ENCODE results near the gene SYF2.
"Not testable (repeated sequence)": the region's sequence is repeated elsewhere in the genome, so short reads cannot be mapped to it uniquely, and the experiment has no call there.

Gene SYF2

GRCh38 chr1:25204797-25205480 is 27.4 kb downstream of the SYF2 start:
- no peak for DNase-seq

- DNase-seq = no peak
Observed at GRCh38 chr1:25201006-25201405, 31.3 kb downstream of the SYF2 start.

DNA sequence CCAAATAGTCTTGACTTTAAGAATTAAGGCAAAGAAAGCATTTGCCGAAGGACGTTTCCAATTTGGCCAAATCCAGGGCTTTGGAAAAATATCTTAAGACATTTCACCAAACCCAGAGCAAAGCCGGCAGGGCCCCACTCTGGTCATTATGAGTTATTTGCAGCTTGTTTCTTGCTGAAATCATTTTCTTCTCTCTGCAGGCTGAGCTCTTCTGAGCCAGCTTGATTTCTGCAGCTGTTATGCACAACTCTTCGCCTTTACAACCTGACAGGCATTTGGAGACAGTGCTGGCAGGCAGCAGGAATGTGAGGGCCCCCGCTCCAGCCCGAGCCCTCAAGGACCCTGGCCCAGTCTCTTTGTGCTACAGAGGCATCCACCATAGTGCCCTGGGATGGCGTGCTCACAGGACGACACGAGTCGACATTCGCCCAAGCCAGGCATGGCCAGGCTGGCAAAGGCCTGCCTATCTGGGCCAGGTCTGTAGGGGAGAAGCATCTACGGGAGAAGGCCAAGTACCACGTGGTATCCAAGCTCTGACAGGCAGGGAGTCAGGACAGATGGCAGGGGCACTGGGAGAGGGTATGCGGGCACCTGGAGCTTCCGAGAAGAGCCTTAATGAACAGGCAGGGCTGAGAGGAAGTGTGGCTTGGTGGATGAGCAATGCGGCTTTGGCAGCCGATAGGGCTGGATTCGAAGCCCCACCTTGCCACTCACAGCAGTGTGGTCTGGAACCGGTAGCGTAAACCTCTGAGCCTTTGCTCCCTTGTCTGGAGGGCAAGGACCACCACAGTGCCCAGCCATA is 32.3 kb downstream of the SYF2 start:
- no peak for DNase-seq

GRCh38 chr1:25198663-25199252 is 33.5 kb downstream of the SYF2 start:
- peak; percentile 31 for DNase-seq

- DNase-seq = no peak
Observed at GRCh38 chr1:25197982-25198662, 34.2 kb downstream of the SYF2 start.

DNA sequence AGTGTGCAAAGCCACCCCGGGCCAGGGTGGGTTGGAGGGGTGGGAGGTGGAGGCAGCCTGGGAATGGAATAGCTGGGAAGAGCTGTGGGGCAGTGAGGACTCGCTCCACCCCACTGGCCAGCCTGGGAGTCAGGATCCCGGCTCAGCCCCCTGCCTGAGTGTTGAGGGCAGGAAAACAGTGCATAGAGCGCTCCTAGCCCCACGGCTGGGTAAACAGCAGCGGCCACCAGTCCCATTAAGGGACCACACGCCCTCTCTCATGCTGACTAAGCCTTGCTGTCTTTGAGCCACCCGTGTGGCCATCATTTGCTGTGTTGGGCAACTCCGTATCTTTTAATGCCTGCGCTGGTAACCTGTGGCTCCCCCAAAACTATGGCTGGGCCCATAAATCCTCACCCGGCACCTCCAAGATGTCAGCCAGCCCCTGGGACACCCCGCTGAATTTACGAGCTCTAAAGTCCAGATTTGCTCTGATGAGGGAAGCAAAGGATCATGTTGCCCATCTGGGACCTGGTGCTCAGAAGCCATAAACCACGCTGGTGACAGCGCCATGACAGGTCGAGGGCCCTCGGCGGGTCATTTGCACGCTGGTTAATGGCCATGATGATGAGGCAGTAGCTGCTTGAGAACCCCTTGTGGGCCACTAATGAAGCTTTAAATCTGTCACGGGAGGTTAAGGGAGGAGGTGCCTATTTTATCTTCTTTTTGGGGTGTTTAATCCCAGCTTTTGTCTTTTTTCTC is 34.9 kb downstream of the SYF2 start:
- DNase-seq = no peak

GRCh38 chr1:25196830-25197229 is 35.5 kb downstream of the SYF2 start:
- DNase-seq = no peak

DNA sequence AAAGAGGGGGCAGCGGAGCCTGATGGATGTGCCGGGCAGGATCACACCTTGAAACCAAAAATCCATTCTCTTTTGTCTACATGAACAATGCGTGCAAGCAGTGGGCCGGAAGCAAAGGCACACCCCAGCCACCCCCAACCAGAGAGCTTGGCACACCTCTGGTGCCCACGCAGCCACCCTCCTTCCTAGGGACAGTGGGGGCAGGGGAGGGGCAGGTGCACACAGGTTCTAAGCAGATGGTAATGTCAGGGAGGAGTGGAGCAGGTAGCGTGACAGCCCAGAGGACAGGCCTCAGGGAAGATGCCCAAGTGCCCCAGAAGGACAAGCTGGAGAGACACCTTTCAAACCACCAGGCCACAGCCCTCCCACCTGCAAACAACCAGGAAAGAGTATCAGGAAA is 36.5 kb downstream of the SYF2 start:
- DNase-seq = no peak

DNA sequence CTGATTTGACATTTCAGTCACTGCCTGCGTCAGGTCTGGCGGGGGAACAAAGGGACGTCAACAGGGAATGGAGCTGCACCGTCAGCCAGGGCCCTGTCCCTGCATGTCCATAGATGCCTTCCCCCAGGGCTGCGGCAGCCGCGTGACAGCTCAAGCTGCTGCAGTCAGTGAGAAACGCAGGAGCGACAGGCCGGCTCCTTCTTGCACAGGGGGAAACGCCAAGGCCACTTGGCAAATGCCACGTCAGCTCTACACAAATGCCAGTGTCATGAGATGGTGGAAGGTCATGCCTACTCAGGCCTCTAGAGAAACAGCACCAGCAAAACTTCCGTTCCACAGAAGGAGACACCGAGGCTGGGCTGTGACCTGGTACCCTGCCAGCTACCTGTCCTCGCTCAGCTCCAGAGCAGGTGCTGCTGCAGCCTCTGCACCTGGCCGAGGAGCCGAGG is 37.7 kb downstream of the SYF2 start:
- no peak for DNase-seq

GRCh38 chr1:25194054-25194453 is 38.2 kb downstream of the SYF2 start:
- no peak for DNase-seq

DNA sequence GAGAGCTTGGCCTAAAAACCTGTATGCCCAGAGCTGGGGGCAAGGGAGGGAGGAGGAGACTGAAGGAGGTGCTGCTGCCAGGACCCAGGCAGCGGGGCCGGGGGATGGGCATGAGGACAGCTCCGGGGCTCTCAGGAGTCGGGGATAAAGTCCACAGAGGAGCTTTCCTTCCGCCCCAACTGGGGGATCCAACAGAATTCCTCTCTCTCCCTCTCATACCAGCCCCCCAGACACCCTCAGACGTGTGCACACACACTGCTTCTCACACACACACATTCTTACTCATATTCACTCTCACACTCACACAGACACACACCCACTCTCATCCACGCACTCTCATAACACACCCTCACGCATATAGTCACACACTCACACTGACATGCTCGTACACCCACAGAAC is 39.1 kb downstream of the SYF2 start:
- DNase-seq = no peak

DNA sequence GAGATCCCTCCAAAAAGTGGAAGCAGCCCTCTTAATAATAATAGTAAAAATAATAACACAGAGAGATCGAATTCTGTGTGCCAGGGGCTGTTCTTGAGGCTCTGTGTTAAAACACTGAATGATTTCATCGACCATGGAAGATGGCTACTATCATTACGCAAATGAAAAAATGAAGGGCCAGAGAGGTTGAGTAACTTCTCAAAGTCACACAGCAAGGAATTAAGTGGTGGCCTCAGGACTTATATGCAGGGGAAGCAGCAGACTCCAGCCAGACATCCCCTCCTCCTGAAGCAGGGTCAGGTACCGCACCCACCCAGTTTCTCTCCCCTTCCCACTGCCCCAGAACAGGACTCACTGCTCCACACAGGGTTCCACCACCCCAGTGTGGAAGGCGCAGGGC is 40.1 kb downstream of the SYF2 start:
- DNase-seq = no peak

- DNase-seq = no peak
Observed at GRCh38 chr1:25190260-25190659, 42.0 kb downstream of the SYF2 start.

GRCh38 chr1:25187904-25188303 is 44.4 kb downstream of the SYF2 start:
- DNase-seq = not testable (repeated sequence)

GRCh38 chr1:25187077-25187476 is 45.2 kb downstream of the SYF2 start:
- no peak for DNase-seq

GRCh38 chr1:25186161-25187007 is 45.9 kb downstream of the SYF2 start:
- no peak for DNase-seq

DNA sequence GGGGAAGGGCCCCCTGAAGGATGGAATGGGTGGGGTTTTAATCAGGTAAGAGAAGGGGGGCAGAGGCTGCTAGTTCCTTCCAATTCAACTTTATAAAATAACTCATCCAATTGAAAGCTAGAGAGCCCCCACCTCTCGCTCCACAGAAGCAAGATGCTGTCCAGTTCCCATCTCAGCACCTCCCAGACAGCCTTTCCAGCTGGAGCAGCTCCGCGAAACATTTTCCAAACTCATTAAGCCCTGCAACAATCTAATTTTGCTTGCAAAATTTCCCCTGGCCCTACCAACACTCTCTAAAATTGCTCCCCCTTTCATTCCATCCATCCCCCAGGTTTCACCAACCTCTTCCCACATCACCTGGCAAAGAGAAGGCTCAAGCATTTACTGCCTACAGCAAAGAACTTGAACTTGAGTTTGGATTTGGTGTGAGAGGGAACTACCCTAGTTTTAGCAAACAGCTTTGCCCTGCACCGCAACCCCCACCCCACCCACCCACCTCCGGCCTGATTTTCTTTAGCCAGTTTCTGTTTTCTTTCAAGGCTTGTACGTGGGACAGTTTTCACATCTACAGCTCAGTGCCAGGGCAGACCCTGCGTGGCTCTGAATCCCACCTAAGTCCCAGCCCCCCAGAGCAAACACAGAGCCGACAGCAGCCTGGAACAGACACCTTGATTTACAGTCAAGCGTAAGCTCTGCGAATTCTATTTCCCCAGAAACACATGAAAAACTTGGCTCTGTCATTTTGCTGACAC is 46.7 kb downstream of the SYF2 start:
- DNase-seq = no peak

GRCh38 chr1:25184001-25184762 is 48.1 kb downstream of the SYF2 start:
- no peak for DNase-seq

DNA sequence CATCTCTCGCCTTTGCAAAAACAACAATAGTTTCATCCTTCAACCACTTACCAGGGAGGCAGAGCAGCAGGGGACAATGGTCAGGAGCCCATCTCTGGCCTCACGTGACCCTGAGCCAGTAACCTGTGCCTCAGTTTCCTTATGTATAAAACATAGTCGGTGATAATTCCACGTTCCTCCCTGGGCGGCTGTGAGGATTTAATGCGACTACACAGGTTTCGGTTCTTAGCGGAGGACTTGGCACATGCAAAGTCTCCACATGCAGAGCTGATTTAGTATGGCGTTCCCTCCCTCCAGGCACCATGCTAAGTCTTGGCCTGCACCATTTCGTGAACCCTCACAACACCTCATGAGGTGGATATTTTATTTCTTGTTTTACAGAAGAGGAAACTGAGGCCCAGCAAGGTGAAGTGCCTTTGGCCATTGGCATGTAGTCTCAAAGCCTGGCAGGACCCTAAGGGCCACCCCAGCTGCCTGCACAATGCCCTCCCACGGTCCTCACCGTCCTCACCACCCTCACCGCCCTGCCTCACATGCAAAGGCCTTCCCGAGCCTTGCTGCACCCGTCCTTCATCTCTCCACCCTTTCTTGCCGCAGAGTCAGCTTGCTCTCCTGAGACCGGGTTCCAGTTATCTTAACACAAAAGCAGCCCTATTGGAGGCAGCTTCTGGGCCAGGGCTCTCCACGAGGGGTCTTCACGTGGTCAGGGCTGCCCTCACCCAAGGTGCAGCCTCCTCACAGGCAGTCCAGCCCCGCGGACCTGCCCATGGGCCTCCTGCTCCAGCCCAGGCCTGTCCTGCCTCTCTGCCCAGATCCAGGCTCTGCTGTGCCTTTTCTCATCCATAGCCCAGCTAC is 48.9 kb downstream of the SYF2 start:
- no peak for DNase-seq

All from NCI-H446 treated with DMSO at 0.1 percent for 48 hours (cell line).